Activated CD4-positive, alpha-beta T cell treated with anti-CD3 and anti-CD28 coated beads, Interleukin-2, amount 10 ng/mL, durations not matched to agents 7 days and 5 days (primary cell): Measurements from ENCODE around the gene TMEM141. TPM values are rescaled to one million over a fixed set of nuclear protein-coding genes. Genes with fewer than 3 reads are reported as not detected.
A peak's percentile ranks its signal among the peaks of the same experiment; 100 is the strongest.
"Not testable (repeated sequence)": the region's sequence is repeated elsewhere in the genome, so short reads cannot be mapped to it uniquely, and the experiment has no call there.

ENCODE experiments used
- CTCF ChIA-PET: fragments of 350-600 bp; sonication (Branson Sonifier 250); formaldehyde crosslinking; loops from one replicate; lab custom pipeline; 2021; ENCODE audit warnings: antibody characterized with exemption; lab: Charles Lee
- POLR2A ChIA-PET: fragments of 350-600 bp; sonication (Branson Sonifier 250); formaldehyde crosslinking; loops from one replicate; lab custom pipeline; 2021; ENCODE audit warnings: antibody characterized with exemption; lab: Charles Lee
- DNase-seq: peaks from one replicate; pipeline ENCODE4 v3.0.0-alpha.2; 2020
- H3K27ac Mint-ChIP-seq: one replicate; pipeline ENCODE4 v1.8.0; 2021; ENCODE audit warnings: mild to moderate bottlenecking, moderate library complexity, mixed read lengths
- H3K27me3 Mint-ChIP-seq: one replicate; pipeline ENCODE4 v1.8.0; 2021; ENCODE audit warnings: mixed read lengths
- H3K36me3 Mint-ChIP-seq: one replicate; pipeline ENCODE4 v1.8.0; 2021; ENCODE audit warnings: low read depth, mixed read lengths
- H3K4me1 Mint-ChIP-seq: one replicate; pipeline ENCODE4 v1.8.0; 2021; ENCODE audit warnings: mixed read lengths
- H3K4me3 Mint-ChIP-seq: one replicate; pipeline ENCODE4 v1.8.0; 2021; ENCODE audit warnings: mild to moderate bottlenecking, moderate library complexity, mixed read lengths
- H3K9me3 Mint-ChIP-seq: one replicate; pipeline ENCODE4 v1.8.0; 2021; ENCODE audit warnings: mixed read lengths
- total RNA-seq, 2 experiments: library from RNA; stranded (reverse); gene quantifications; one replicate each; pipeline ENCODE4 v1.2.3, GENCODE V29; 2021

TMEM141 gene
- total RNA-seq, 2 experiments from 2014 or later = 28.5 to 38.5 TPM

- DNase-seq = no peak
- Mint-ChIP-seq H3K27me3 (peaks cover 13% of the 10 kb centered on the region), H3K27ac (no peak overlapping the region), H3K4me1 (peaks cover 25% of the 10 kb centered on the region), H3K36me3 (peaks cover 6% of the 10 kb centered on the region), H3K9me3 (no peaks in the 10 kb centered on the region), H3K4me3 (no peak overlapping the region)
- ChIA-PET CTCF (no interaction called here), POLR2A (no interaction called here)
Measured at GRCh38 chr9:136795000-136795348, 3.8 kb downstream of the TMEM141 start.

GRCh38 chr9:136796238-136796774 is 5.2 kb downstream of the TMEM141 start, which contains the start of gene CCDC183:
Gene CCDC183 (plus strand): TSS chr9:136796338. CDS start chr9:136796398, 60 bp downstream.
- peaks cover 6% of the 10 kb centered on the region for H3K36me3 Mint-ChIP-seq
- peaks cover 17% of the 10 kb centered on the region for H3K27me3 Mint-ChIP-seq
- POLR2A ChIA-PET = no interaction called here
- CTCF ChIA-PET = no interaction called here
- H3K4me3 Mint-ChIP-seq = no peak within 1 kb of the TSS
- no peaks in the 10 kb centered on the region for H3K9me3 Mint-ChIP-seq
- peaks cover 30% of the 10 kb centered on the region for H3K4me1 Mint-ChIP-seq
- no peak within 1 kb of the TSS for H3K27ac Mint-ChIP-seq
- no peak for DNase-seq

- H3K27me3 Mint-ChIP-seq = peaks cover 17% of the 10 kb centered on the region
- DNase-seq, H3K4me3 Mint-ChIP-seq, H3K36me3 Mint-ChIP-seq, POLR2A ChIA-PET, CTCF ChIA-PET, H3K9me3 Mint-ChIP-seq, H3K27ac Mint-ChIP-seq: not testable (repeated sequence)
- peaks cover 30% of the 10 kb centered on the region for H3K4me1 Mint-ChIP-seq
Measured at GRCh38 chr9:136796775-136797347, 5.7 kb downstream of the TMEM141 start.

- ChIA-PET POLR2A (no interaction called here), CTCF (interaction anchor here (1.2 to 1.8 kb wide), 2 partner anchors 11 to 27 kb away, joined by 3 to 4 read pairs; no protein-coding TSS in a partner anchor)
- Mint-ChIP-seq H3K4me3 (no peak overlapping the region), H3K27me3 (peaks cover 17% of the 10 kb centered on the region), H3K9me3 (no peaks in the 10 kb centered on the region), H3K27ac (no peak overlapping the region), H3K36me3 (no peaks in the 10 kb centered on the region), H3K4me1 (peaks cover 22% of the 10 kb centered on the region)
- DNase-seq = no peak
Measured at GRCh38 chr9:136798708-136799078, 7.5 kb downstream of the TMEM141 start.

GRCh38 chr9:136799079-136799853 is 8.1 kb downstream of the TMEM141 start:
- H3K9me3 Mint-ChIP-seq = no peaks in the 10 kb centered on the region
- CTCF ChIA-PET = interaction anchor here (1.2 to 1.8 kb wide), 2 partner anchors 10 to 27 kb away, joined by 3 to 4 read pairs; no protein-coding TSS in a partner anchor
- POLR2A ChIA-PET = no interaction called here
- H3K27me3 Mint-ChIP-seq = peaks cover 17% of the 10 kb centered on the region
- H3K36me3 Mint-ChIP-seq = no peaks in the 10 kb centered on the region
- H3K4me1 Mint-ChIP-seq = peaks cover 22% of the 10 kb centered on the region
- no peak overlapping the region for H3K27ac Mint-ChIP-seq
- no peak overlapping the region for H3K4me3 Mint-ChIP-seq
- no peak for DNase-seq

- H3K27ac Mint-ChIP-seq = peak overlapping the region; percentile 63
Measured at GRCh38 chr9:136799854-136800657, 8.9 kb downstream of the TMEM141 start.

GRCh38 chr9:136802321-136802720 is 11.2 kb downstream of the TMEM141 start:
- CTCF ChIA-PET = interaction anchor here (1.0 to 1.8 kb wide), 3 partner anchors 10 to 99 kb away, joined by 3 read pairs; partner anchors contain the start of gene TRAF2
- no peak for DNase-seq
- H3K4me3 Mint-ChIP-seq = no peak overlapping the region
- H3K27me3 Mint-ChIP-seq = peaks cover 5% of the 10 kb centered on the region
- H3K9me3 Mint-ChIP-seq = no peaks in the 10 kb centered on the region
- H3K4me1 Mint-ChIP-seq = peaks cover 27% of the 10 kb centered on the region
- POLR2A ChIA-PET = no interaction called here
- no peaks in the 10 kb centered on the region for H3K36me3 Mint-ChIP-seq
- H3K27ac Mint-ChIP-seq = no peak overlapping the region

More at GRCh38 chr9:136799854-136800657, 8.9 kb downstream of the TMEM141 start:
- DNase-seq = peak; percentile 90
- peaks cover 17% of the 10 kb centered on the region for H3K27me3 Mint-ChIP-seq
- H3K4me3 Mint-ChIP-seq = peak overlapping the region; percentile 73
- CTCF ChIA-PET = interaction anchor here (0.6 to 1.8 kb wide), 4 partner anchors 26 to 104 kb away, joined by 3 read pairs; partner anchors contain the start of genes AJM1 and TRAF2
- peaks cover 22% of the 10 kb centered on the region for H3K4me1 Mint-ChIP-seq
- POLR2A ChIA-PET = interaction anchor here (0.5 kb wide), 1 partner anchor 120 kb away, joined by 4 read pairs; no protein-coding TSS in a partner anchor
- H3K36me3 Mint-ChIP-seq = no peaks in the 10 kb centered on the region
- no peaks in the 10 kb centered on the region for H3K9me3 Mint-ChIP-seq

GRCh38 chr9:136803009-136803550 is 11.9 kb downstream of the TMEM141 start:
- POLR2A ChIA-PET, H3K27ac Mint-ChIP-seq, H3K27me3 Mint-ChIP-seq, DNase-seq, H3K4me3 Mint-ChIP-seq, H3K36me3 Mint-ChIP-seq, H3K9me3 Mint-ChIP-seq: not testable (repeated sequence)
- CTCF ChIA-PET = interaction anchor here (1.0 to 1.1 kb wide), 2 partner anchors 10 to 98 kb away, joined by 3 read pairs; no protein-coding TSS in a partner anchor
- peaks cover 27% of the 10 kb centered on the region for H3K4me1 Mint-ChIP-seq

- Mint-ChIP-seq H3K27ac (no peak overlapping the region), H3K4me3 (no peak overlapping the region), H3K4me1 (peaks cover 29% of the 10 kb centered on the region), H3K9me3 (no peaks in the 10 kb centered on the region), H3K27me3 (peaks cover 4% of the 10 kb centered on the region), H3K36me3 (no peaks in the 10 kb centered on the region)
- POLR2A ChIA-PET = no interaction called here
- CTCF ChIA-PET = interaction anchor here (1.4 to 4.6 kb wide), 2 partner anchors 11 to 39 kb away, joined by 4 to 23 read pairs; partner anchors contain the start of gene AJM1
- DNase-seq = no peak
Measured at GRCh38 chr9:136803551-136804508, 12.7 kb downstream of the TMEM141 start.

- Mint-ChIP-seq H3K27ac (no peak overlapping the region), H3K36me3 (peaks cover 3% of the 10 kb centered on the region), H3K4me1 (peaks cover 37% of the 10 kb centered on the region), H3K9me3 (no peaks in the 10 kb centered on the region), H3K27me3 (peaks cover 4% of the 10 kb centered on the region), H3K4me3 (no peak overlapping the region)
- CTCF ChIA-PET = interaction anchor here (1.4 to 4.6 kb wide), 4 partner anchors 12 to 230 kb away, joined by 4 to 23 read pairs (median 7); partner anchors contain the start of gene AJM1
- no peak for DNase-seq
- POLR2A ChIA-PET = no interaction called here
Measured at GRCh38 chr9:136804509-136805206, 13.5 kb downstream of the TMEM141 start.
